SH-SY5Y (cell line): Measurements from ENCODE around the gene WDR4.

ENCODE experiments used
- GATA2 ChIP-seq: IDR thresholded peaks from 2 replicates; pipeline ENCODE4 v1.6.1; 2011; ENCODE audit warnings: mild to moderate bottlenecking, low read depth, low read length
- GATA3 ChIP-seq: IDR thresholded peaks from 2 replicates; pipeline ENCODE4 v1.6.1; 2011; ENCODE audit warnings: low read depth, mild to moderate bottlenecking, low read length, moderate library complexity

DNA sequence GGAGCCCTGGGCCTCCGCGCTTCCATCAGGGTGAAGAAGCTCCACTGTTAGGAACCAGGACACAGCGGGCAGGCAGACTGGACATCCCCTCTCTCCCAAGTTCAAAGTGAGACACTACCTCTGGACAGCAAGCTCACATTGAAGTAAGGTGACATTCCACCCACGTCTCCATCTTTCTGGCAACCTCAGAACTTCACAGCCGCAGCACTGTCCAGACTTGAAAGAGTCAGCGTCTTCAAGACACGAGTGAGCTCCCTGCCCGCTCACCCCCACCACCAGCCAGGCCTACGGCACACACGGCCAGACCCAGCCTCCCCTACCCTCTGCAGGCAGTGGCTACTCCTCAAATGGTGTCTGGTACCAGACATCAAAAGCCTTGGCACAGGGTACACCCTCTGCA lies 11.1 kb downstream of the WDR4 start:
- TF ChIP-seq GATA3 (no peak), GATA2 (no peak)
